Activated T-cell treated with anti-CD3 and anti-CD28 coated beads, Interleukin-2, amount 50 U/mL, for 4 hours (primary cell): ENCODE data around the gene BRAT1. TPM values are rescaled to one million over a fixed set of nuclear protein-coding genes. Genes with fewer than 3 reads are reported as not detected.
"Not testable (repeated sequence)": the region's sequence is repeated elsewhere in the genome, so short reads cannot be mapped to it uniquely, and the experiment has no call there.

ENCODE experiments used
- ATAC-seq, 2 donors: fragments of 200-7000 bp; cut with Tn5 transposase; one replicate each; pipeline ENCODE4 v1.10.0; 2021
- DNase-seq: peaks from one replicate; pipeline ENCODE4 v3.0.0-alpha.2; 2020
- H3K27me3 Mint-ChIP-seq: one replicate; pipeline ENCODE4 v1.8.0; 2021; ENCODE audit warnings: low read depth, mixed read lengths
- H3K36me3 Mint-ChIP-seq: one replicate; pipeline ENCODE4 v1.8.0; 2022; ENCODE audit warnings: mixed read lengths; ENCODE audit not compliant: insufficient read depth
- H3K4me1 Mint-ChIP-seq: one replicate; pipeline ENCODE4 v1.8.0; 2021; ENCODE audit warnings: low read depth, mixed read lengths
- H3K4me3 Mint-ChIP-seq: one replicate; pipeline ENCODE4 v1.8.0; 2021; ENCODE audit warnings: mild to moderate bottlenecking, moderate library complexity, mixed read lengths
- H3K9me3 Mint-ChIP-seq: one replicate; pipeline ENCODE4 v1.8.0; 2021; ENCODE audit warnings: mixed read lengths
- total RNA-seq, 3 donors: library from RNA; stranded (reverse); gene quantifications; one replicate each; pipeline ENCODE4 v1.2.1, GENCODE V29; 2021

BRAT1 gene
- total RNA-seq, 3 donors from 2014 or later, result 40.7 to 55.0 (median 42.6) TPM

DNA sequence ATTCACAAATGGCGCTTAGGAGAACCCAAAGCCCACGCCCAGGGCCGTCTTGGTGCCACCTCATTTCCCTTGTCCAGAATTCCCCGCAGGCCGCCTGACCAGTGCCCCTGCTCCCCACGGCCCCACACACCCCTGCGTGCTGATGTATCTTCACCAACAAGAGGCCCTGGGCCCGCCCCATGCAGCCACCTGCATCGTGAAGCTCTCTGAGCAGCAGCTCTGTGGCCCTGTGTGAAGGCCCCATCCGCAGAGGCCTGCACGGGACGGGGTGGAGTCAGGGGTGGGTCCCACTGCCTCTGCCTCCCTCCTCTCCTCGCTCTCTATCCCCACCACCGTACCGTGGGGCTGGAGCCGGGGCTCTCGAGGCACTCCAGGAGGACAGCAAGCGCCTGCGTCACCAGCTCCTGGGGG lies 14.7 kb downstream of the BRAT1 start:
- Mint-ChIP-seq H3K27me3 (no peaks in the 10 kb centered on the region), H3K36me3 (peaks cover 2% of the 10 kb centered on the region), H3K4me3 (no peak overlapping the region), H3K4me1 (no peaks in the 10 kb centered on the region), H3K9me3 (no peaks in the 10 kb centered on the region)
- ATAC-seq (no peak), DNase-seq (no peak)

DNA sequence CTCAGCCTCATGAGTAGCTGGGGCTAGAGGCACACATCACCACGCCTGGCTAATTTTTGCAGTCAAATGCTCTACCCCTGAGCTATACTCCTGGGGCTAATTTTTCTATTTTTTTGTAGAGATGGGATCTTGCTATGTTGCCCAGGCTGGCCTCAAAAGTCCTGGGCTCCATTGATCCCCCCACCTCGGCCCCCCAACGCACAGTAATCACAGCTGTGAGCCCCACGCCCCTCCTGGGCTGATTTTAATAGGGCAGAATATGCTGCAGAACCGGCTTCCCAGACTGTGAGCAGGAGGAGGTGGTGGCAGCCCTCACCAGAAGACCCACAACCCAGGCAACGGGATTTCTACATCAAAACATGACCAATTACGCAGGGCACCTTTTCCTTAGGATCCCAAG lies 15.2 kb downstream of the BRAT1 start:
- H3K4me3 Mint-ChIP-seq, result no peak overlapping the region
- DNase-seq (no peak), ATAC-seq (no peak)
- peaks cover 2% of the 10 kb centered on the region for H3K36me3 Mint-ChIP-seq
- no peaks in the 10 kb centered on the region for H3K27me3 Mint-ChIP-seq
- no peaks in the 10 kb centered on the region for H3K4me1 Mint-ChIP-seq
- no peaks in the 10 kb centered on the region for H3K9me3 Mint-ChIP-seq

DNA sequence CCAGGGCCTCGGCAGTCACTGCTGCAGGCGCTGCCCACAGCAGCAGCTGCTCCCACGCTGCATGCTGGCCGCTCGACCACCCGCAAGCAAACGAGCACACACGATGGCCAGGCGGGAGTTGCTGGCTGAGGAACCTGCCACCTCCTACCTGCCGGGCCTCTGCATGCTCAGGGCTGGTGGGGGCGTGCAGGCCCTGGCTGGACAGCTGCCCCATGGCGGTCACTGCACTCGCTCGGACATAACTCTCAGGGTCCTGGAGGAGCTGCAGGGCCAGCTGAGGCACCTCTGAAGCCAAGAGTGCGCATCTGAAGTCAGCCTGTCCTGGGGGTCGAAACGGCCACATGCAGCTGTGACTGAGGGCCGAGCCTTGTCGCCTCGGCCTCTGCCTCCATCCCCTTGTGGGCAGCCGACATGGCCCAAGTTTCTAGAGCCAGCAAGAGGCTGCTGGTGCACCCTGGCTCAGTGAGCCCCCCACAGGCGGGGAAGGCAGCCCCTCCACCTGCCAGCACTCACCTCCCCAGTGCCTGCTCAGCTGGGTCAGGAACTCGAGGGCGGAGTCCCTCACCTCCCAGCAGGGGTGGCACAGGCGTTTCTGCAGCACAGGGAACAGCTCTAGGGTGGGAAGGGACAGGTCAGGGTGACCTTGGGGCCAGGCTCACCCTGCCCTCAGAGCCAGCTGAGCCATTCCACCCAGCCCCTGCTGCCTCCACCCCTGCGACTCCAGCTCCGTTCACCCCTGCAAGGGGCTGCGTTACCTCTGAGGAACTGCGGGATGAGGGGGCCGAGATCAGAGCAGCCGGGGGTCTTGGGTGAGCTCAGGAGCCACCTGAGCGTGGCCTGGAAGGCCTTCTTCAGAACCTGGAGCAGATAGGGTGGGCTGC lies 16.1 kb downstream of the BRAT1 start:
- H3K4me3 Mint-ChIP-seq, result no peak overlapping the region
- no peak for ATAC-seq
- H3K4me1 Mint-ChIP-seq, result no peaks in the 10 kb centered on the region
- H3K27me3 Mint-ChIP-seq, result no peaks in the 10 kb centered on the region
- H3K9me3 Mint-ChIP-seq, result no peaks in the 10 kb centered on the region
- no peak for DNase-seq
- peaks cover 2% of the 10 kb centered on the region for H3K36me3 Mint-ChIP-seq

DNA sequence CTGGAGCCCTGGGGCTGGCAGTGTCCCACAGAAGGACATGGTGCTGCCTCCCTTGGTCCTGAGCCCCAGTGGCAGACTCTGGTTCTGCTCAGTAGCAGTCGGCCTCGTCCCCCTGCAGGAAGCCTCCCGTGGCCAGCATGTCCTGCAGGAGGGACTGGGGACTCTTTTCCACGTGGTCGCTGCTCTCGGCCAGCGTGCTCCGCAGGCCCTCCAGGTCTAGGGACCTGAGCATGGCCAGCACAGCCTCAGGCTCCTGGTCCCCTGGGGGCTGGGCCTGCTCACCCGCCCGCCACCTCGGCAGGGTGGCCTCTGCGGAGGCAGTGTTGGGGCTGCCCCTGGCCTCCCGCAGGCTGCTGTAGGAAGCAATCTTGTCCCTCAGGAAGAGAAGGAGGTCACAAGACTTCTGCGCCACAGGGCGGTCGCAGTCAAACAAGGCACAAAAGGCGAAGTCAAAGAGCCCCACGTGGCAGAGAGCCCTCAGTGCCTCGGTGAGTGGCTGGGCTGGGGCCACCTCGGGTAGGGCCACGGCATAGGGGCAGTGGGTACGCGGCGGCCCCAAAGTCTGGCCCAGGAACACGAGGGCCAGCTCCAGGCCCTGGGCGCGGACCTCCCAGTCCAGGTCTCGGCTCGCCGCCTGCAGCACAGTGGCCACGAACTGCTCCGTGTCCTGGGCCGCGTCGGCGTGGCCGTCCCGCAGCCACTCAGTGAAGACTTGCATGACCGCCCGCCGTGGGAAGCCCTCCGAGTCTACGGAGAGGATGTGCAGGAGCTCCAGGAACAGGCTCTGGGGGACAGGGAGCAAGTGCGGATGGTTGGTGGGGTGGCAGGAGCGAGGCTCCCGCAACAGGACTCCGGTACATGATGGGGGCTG lies 17.1 kb downstream of the BRAT1 start:
- no peak overlapping the region for H3K4me3 Mint-ChIP-seq
- H3K4me1 Mint-ChIP-seq, result no peaks in the 10 kb centered on the region
- no peak for ATAC-seq
- DNase-seq, result no peak
- H3K36me3 Mint-ChIP-seq, result peaks cover 2% of the 10 kb centered on the region
- no peaks in the 10 kb centered on the region for H3K9me3 Mint-ChIP-seq
- H3K27me3 Mint-ChIP-seq, result no peaks in the 10 kb centered on the region

DNA sequence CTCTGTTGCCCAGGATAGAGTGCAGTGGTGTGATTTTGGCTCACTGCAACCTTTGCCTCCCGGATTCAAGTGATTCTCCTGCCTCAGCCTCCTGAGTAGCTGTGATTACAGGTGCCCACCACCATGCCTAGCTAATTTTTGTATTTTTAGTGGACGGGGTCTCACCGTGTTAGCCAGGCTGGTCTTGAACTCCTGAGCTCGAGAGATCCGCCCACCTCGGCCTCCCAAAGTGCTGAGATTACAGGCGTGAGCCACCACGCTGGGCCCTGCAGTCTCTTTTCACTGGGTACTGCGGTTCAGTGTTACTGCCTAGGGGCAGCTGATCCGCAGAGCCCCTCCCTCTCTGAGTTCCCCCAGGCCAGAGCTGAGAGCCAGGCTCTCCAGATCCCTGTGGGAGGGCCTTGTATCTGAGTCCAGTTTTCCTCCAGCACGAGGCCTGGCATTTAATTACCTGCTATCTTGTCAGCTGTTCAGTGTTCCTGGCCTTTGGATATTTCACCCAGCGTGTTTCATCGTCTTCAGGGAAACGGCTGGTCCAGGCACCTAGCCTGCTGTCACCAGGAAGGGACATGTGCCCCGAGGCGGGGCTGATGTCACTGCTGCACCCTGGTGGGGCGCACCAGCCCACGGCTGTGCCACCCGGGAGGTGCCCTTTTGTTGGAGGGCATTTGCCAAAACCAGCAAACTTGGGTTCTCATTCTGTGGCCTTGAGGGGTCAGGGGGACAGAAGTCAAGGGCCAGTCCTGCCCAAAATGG lies 19.3 kb downstream of the BRAT1 start:
- H3K36me3 Mint-ChIP-seq, DNase-seq, H3K4me3 Mint-ChIP-seq, ATAC-seq, H3K9me3 Mint-ChIP-seq, H3K4me1 Mint-ChIP-seq, H3K27me3 Mint-ChIP-seq: not testable (repeated sequence)

DNA sequence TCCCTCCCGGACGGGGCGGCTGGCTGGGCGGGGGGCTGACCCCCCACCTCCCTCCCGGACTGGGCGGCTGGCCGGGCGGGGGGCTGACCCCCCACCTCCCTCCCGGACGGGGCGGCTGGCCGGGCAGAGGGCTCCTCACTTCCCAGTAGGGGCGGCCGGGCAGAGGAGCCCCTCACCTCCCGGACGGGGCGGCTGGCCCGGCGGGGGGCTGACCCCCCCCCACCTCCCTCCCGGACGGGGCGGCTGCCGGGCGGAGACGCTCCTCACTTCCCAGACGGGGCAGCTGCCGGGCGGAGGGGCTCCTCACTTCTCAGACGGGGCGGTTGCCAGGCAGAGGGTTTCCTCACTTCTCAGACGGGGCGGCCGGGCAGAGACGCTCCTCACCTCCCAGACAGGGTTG lies 21.1 kb downstream of the BRAT1 start:
- not testable (repeated sequence) for H3K36me3 Mint-ChIP-seq, H3K9me3 Mint-ChIP-seq, H3K27me3 Mint-ChIP-seq, ATAC-seq, H3K4me3 Mint-ChIP-seq, DNase-seq
- H3K4me1 Mint-ChIP-seq, result peaks cover 19% of the 10 kb centered on the region

DNA sequence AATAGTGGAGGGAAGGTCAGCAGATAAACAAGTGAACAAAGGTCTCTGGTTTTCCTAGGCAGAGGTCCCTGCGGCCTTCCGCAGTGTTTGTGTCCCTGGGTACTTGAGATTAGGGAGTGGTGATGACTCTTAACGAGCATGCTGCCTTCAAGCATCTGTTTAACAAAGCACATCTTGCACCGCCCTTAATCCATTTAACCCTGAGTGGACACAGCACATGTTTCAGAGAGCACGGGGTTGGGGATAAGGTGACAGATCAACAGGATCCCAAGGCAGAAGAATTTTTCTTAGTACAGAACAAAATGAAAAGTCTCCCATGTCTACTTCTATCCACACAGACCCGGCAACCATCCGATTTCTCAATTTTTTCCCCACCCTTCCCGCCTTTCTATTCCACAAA lies 21.8 kb downstream of the BRAT1 start:
- H3K9me3 Mint-ChIP-seq, H3K4me3 Mint-ChIP-seq, ATAC-seq, H3K27me3 Mint-ChIP-seq, H3K36me3 Mint-ChIP-seq, DNase-seq: not testable (repeated sequence)
- H3K4me1 Mint-ChIP-seq, result peaks cover 25% of the 10 kb centered on the region

DNA sequence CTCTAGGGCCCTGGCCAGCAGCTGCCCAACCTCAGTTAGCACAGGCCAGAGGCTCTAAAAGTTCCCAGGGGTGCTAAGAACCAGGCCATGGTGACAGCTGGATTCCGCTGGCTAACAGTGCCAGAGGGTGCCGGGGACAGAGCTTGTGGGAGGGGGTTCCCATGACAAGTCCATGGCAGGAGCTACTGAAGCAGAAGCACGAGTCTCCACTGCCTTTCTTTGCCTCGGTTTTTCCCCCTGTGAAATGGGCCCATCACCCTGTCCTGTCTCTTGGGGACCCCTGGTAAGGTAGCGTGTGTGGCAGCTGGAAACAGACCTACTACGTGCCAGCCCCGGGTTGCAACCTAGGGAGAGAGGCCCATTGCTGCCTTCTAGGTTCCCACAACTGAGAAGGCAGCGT lies 22.5 kb downstream of the BRAT1 start:
- not testable (repeated sequence) for H3K4me3 Mint-ChIP-seq, ATAC-seq, H3K36me3 Mint-ChIP-seq, H3K27me3 Mint-ChIP-seq, DNase-seq, H3K9me3 Mint-ChIP-seq
- peaks cover 33% of the 10 kb centered on the region for H3K4me1 Mint-ChIP-seq

DNA sequence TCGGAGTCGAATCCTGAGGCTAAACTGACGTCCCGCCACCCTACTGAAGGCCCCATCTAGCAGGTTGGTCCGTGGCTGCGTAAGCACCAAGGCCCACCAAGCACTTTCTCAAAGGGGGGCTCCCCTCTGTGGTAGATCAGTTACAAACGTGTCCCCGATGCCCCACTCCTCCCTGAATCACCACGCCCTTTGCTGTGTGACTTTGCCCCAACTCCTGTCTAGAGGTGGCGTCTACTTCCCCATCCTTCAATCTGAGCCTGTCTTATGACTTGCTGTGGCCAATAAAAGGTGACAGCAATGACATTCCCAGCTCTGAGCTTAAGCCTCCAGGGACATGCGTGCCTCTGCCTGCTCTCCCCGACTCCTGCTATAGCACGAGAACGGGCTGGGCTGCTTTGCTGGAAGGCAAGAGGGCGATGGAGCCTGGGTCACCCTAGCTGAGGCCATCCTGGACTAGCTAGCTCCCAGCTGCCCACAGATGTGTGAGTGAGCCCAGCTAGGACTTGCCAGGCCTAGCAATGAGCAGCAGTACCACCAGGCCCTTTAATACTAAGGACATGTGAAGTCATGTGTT lies 23.0 kb downstream of the BRAT1 start:
- not testable (repeated sequence) for DNase-seq, H3K36me3 Mint-ChIP-seq, H3K9me3 Mint-ChIP-seq, ATAC-seq, H3K4me3 Mint-ChIP-seq, H3K27me3 Mint-ChIP-seq
- H3K4me1 Mint-ChIP-seq, result peaks cover 38% of the 10 kb centered on the region

DNA sequence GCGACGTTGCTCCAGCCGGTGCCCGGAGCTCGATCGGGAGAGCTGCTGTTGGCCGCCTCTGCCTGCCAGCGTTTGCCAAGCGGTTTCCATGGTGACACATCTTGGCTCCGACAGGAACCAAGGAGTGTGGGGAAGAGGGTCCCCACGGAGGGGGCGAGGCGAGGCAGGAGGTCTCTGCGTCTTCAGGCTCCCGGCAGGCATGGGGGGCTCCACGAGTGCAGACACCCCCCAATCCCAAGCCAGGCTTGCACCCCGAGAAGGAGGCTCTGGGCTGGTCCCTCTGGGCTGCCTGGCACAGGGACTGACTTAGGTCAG lies 23.6 kb downstream of the BRAT1 start:
- H3K27me3 Mint-ChIP-seq, H3K4me3 Mint-ChIP-seq, H3K36me3 Mint-ChIP-seq, H3K9me3 Mint-ChIP-seq, DNase-seq, ATAC-seq: not testable (repeated sequence)
- peaks cover 42% of the 10 kb centered on the region for H3K4me1 Mint-ChIP-seq

DNA sequence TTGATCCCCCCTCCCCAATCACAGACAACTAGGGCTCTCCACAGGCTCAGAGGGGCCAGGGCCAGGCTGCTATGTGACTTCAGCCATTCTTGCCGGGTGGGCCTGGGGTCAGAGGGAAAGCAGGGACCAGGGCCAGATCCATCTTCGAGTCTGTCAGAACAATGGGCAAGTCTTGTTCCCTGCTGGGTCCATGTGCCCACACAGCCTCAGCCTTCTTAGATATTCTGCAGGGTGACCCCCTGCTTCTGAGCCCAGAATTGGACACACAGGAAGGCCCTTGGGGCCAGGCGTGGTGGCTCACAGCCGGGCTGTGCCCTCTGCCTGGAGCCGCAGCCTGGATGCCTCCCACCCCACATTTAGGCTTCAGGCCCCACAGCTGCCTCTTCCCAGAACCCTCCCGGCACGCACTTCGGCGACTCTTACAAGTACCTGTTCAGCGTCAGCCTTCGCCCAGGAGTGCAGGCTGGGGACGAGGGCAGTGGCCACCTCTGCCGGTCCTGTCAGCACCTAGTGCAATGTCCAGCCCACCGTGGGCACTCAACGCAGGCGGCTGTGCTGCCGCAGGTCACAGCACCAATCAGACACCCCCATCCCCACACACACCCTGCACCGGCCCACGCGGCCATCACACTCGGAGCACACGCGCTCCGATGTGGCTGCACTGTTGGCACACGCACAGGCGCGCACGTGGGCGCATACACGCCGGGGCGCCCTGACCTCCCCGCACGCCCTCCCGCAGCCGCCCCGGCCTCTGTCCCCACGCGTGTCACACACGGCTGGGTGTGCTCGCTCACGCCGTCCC lies 24.1 kb downstream of the BRAT1 start:
- not testable (repeated sequence) for H3K36me3 Mint-ChIP-seq, H3K27me3 Mint-ChIP-seq, H3K9me3 Mint-ChIP-seq, ATAC-seq, DNase-seq
- peaks cover 46% of the 10 kb centered on the region for H3K4me1 Mint-ChIP-seq
- H3K4me3 Mint-ChIP-seq, result peak overlapping the region; percentile 66

DNA sequence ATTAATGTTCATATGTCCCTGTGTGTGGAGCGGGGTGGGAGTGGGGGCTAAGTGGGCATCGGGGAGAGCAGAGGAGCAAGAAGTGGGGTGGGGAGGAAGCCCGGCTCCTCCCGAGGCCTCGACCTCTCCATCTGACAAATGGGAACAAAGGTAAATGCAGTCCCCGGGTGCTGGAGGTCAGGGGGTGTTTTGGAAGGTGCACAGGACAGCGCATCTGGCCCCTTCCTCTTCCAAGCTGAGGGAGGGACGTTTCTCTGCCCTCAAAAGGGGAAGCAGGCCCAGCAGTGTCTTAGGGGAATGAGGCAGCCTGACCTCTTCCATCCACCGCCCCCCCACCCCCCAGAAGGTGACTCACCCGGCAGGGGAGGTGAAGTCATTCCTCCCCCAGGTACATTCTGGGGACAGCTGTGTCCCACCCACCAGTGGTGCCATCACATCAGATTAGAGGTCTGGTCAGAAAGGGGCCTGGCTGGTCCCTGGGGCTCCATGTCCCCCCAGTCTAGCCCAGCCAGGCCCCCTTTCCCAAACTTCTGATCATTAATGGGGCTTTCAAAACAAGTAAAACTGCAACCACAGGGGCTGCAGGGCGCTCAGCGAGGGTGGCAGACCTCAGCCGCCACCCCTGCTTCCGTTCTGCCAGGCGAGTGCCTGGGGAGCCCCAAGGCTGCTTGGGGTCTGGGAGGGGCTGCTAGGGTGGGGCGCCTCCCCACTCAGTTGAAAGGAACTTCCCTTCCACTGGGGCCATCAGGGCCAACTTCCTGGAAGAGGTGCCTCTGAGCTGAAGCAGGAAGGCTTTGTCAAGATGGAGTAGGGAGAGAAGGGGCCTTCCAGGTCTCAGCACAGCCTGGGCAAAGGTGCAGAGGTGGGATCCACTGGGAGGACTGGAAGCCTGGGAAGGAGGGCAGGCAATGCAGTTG lies 25.0 kb downstream of the BRAT1 start:
- peak; percentile 72 for DNase-seq
- H3K4me3 Mint-ChIP-seq, result peak overlapping the region; percentile 66
- H3K9me3 Mint-ChIP-seq, result no peaks in the 10 kb centered on the region
- peaks cover 4% of the 10 kb centered on the region for H3K36me3 Mint-ChIP-seq
- no peaks in the 10 kb centered on the region for H3K27me3 Mint-ChIP-seq
- ATAC-seq, result peak; percentile 58 to 61
- peaks cover 53% of the 10 kb centered on the region for H3K4me1 Mint-ChIP-seq
